ENCODE results near the gene NR6A1. TPM values are rescaled to one million over a fixed set of nuclear protein-coding genes. Genes with fewer than 3 reads are reported as not detected.
A peak's percentile ranks its signal among the peaks of the same experiment; 100 is the strongest.

The NR6A1 gene
- total RNA-seq, 1 donor from 2014 or later, result 302 TPM

DNA sequence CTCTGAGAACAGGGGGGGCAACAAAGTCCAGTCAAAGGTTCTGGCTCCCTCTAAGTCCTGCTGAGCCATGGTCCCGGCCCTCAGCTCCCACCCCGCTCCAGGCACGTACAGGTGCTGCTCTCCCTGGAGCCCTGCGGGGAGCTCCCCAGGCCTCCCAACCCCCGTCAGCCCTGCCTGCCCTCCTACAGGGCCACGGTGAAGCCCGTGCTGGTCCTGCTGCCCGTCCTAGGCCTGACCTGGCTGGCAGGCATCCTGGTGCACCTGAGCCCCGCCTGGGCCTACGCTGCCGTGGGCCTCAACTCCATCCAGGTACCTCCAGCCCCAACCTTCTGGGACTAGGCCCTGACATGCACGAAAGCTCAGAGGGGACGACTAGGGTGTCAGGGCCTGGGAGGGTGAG is 300.8 kb downstream of the NR6A1 start:
- DNase-seq (ENCODE audit: low spot score), result no peak
- Histone ChIP-seq H3K9me3 (ENCODE audit: low read depth) (no peaks in the 10 kb centered on the region), H3K36me3 (no peaks in the 10 kb centered on the region), H3K4me1 (peaks cover 7% of the 10 kb centered on the region), H4K20me1 (ENCODE audit: low read depth) (no peaks in the 10 kb centered on the region), H2AFZ (replicated peaks) (no peak overlapping the region), H3K27me3 (no peaks in the 10 kb centered on the region), H3K9ac (no peak overlapping the region), H3K4me2 (no peak overlapping the region), H3K27ac (no peak overlapping the region), H3K4me3 (no peak overlapping the region), H3F3A (ENCODE audit: low read depth) (no peaks in the 10 kb centered on the region), H3K79me2 (ENCODE audit: low read depth) (no peaks in the 10 kb centered on the region)
- TF ChIP-seq EZH2phosphoT487 (IDR thresholded peaks at IDR 0.05) (no peak), EZH2 (IDR thresholded peaks at IDR 0.05) (no peak)
- TF ChIP-seq, protein P1, sequence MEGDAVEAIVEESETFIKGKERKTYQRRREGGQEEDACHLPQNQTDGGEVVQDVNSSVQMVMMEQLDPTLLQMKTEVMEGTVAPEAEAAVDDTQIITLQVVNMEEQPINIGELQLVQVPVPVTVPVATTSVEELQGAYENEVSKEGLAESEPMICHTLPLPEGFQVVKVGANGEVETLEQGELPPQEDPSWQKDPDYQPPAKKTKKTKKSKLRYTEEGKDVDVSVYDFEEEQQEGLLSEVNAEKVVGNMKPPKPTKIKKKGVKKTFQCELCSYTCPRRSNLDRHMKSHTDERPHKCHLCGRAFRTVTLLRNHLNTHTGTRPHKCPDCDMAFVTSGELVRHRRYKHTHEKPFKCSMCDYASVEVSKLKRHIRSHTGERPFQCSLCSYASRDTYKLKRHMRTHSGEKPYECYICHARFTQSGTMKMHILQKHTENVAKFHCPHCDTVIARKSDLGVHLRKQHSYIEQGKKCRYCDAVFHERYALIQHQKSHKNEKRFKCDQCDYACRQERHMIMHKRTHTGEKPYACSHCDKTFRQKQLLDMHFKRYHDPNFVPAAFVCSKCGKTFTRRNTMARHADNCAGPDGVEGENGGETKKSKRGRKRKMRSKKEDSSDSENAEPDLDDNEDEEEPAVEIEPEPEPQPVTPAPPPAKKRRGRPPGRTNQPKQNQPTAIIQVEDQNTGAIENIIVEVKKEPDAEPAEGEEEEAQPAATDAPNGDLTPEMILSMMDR (IDR thresholded peaks at IDR 0.05), result no peak
- Mint-ChIP-seq H3K4me3 (no peak overlapping the region), H3K9me3 (no peaks in the 10 kb centered on the region), H3K36me3 (no peaks in the 10 kb centered on the region), H3K4me1 (peaks cover 11% of the 10 kb centered on the region), H3K27me3 (ENCODE audit: insufficient read depth, low read depth) (peaks cover 10% of the 10 kb centered on the region), H3K27ac (peak overlapping the region; percentile 57)

DNA sequence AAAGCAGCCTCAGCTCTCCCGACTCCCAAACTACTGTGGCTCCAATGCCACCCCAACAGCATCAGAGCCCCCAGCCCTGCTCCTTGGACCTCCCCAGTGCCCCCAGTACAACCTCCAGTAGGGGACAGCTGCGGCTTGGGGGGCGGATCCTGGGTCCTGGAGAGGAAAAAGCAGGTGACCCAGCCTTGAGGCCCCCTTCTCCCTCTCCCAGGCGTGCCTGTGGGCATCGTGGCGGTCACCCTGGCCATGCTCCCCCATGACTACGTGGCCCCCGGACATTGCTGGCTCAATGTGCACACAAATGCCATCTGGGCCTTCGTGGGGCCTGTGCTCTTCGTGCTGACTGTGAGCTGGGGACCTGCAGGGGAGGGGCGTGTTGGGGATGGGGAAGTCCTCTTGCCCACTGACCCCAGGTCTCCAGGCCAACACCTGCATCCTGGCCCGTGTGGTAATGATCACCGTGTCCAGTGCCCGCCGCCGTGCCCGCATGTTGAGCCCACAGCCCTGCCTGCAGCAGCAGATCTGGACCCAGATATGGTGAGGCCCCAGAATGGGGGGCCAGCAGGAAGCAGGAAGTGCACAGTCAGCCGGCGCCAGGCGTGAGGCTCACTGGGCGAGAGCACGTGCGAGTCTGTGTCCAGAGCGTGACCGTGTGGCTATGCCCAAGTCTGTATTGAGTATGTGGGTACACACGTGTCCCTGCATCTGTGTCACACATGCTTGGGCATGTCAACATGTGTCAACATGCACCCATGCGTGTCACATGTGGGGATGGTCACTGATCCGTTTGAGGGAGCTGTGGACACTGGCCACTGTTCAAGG is 301.9 kb downstream of the NR6A1 start:
- no peaks in the 10 kb centered on the region for H3K4me1 ChIP-seq
- H3K27me3 ChIP-seq, result no peaks in the 10 kb centered on the region
- H3F3A ChIP-seq (ENCODE audit: low read depth), result no peaks in the 10 kb centered on the region
- H3K4me2 ChIP-seq, result no peak overlapping the region
- H3K4me1 Mint-ChIP-seq, result peaks cover 10% of the 10 kb centered on the region
- no peak overlapping the region for H3K9ac ChIP-seq
- peaks cover 13% of the 10 kb centered on the region for H3K27me3 Mint-ChIP-seq (ENCODE audit: insufficient read depth, low read depth)
- peak overlapping the region; percentile 67 for H3K27ac Mint-ChIP-seq
- no peak overlapping the region for H3K4me3 Mint-ChIP-seq
- no peaks in the 10 kb centered on the region for H3K36me3 ChIP-seq
- TF ChIP-seq, protein P1 (IDR thresholded peaks at IDR 0.05), result no peak
- TF ChIP-seq EZH2 (IDR thresholded peaks at IDR 0.05) (no peak), EZH2phosphoT487 (IDR thresholded peaks at IDR 0.05) (no peak)
- H3K36me3 Mint-ChIP-seq, result no peaks in the 10 kb centered on the region
- H2AFZ ChIP-seq (replicated peaks), result no peak overlapping the region
- H4K20me1 ChIP-seq (ENCODE audit: low read depth), result no peaks in the 10 kb centered on the region
- H3K9me3 ChIP-seq (ENCODE audit: low read depth), result no peaks in the 10 kb centered on the region
- no peaks in the 10 kb centered on the region for H3K79me2 ChIP-seq (ENCODE audit: low read depth)
- no peak for DNase-seq (ENCODE audit: low spot score)
- H3K27ac ChIP-seq, result no peak overlapping the region
- H3K4me3 ChIP-seq, result no peak overlapping the region
- no peaks in the 10 kb centered on the region for H3K9me3 Mint-ChIP-seq

DNA sequence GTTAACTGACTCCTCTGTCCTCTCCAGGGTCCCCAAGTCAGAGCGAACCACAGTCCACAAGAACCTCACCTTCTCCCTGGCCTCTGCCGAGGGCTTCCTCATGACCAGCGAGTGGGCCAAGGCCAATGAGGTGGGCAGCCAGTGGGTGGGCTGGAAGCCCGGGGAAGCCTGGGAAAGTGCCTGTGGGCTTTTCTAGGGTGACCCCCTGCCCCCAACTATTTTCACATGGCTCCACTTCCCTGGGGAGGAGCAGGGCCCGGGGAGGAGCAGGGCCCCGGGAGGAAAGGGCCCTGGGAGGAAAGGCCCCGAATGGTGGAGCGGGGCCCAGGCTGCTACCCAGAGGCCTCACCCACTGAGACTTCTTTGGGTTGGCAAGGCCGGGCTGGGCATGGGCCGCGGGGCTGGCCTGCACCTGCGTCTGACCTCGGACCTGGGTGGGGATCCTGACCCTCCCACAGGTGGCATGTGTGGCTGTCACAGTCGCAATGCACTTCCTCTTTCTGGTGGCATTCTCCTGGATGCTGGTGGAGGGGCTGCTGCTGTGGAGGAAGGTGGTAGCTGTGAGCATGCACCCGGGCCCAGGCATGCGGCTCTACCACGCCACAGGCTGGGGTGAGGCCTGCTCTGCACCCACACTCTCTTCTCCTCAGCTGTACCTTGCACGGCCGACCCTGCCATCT is 302.9 kb downstream of the NR6A1 start:
- no peak for DNase-seq (ENCODE audit: low spot score)
- H3K4me2 ChIP-seq, result no peak overlapping the region
- TF ChIP-seq EZH2phosphoT487 (IDR thresholded peaks at IDR 0.05) (no peak), EZH2 (IDR thresholded peaks at IDR 0.05) (no peak)
- TF ChIP-seq, protein P1 (IDR thresholded peaks at IDR 0.05), result no peak
- no peak overlapping the region for H3K27ac ChIP-seq
- H3K9me3 Mint-ChIP-seq, result no peaks in the 10 kb centered on the region
- no peaks in the 10 kb centered on the region for H3K9me3 ChIP-seq (ENCODE audit: low read depth)
- H2AFZ ChIP-seq (replicated peaks), result no peak overlapping the region
- H3K79me2 ChIP-seq (ENCODE audit: low read depth), result no peaks in the 10 kb centered on the region
- H4K20me1 ChIP-seq (ENCODE audit: low read depth), result no peaks in the 10 kb centered on the region
- H3K4me3 ChIP-seq, result no peak overlapping the region
- H3K4me3 Mint-ChIP-seq, result no peak overlapping the region
- no peaks in the 10 kb centered on the region for H3F3A ChIP-seq (ENCODE audit: low read depth)
- H3K4me1 ChIP-seq, result no peaks in the 10 kb centered on the region
- H3K27me3 Mint-ChIP-seq (ENCODE audit: insufficient read depth, low read depth), result peaks cover 9% of the 10 kb centered on the region
- H3K4me1 Mint-ChIP-seq, result peaks cover 5% of the 10 kb centered on the region
- H3K27me3 ChIP-seq, result peaks cover 3% of the 10 kb centered on the region
- no peaks in the 10 kb centered on the region for H3K36me3 ChIP-seq
- H3K36me3 Mint-ChIP-seq, result no peaks in the 10 kb centered on the region
- H3K27ac Mint-ChIP-seq, result peak overlapping the region; percentile 67
- H3K9ac ChIP-seq, result no peak overlapping the region

Measured in neural progenitor cell (in vitro differentiated cells).